ENCODE measurements around the gene FADS2. TPM values are rescaled to one million over a fixed set of nuclear protein-coding genes. Genes with fewer than 3 reads are reported as not detected.

The FADS2 gene
- total and polyA plus RNA-seq, 9 of the 15 experiments (the other 6 are each of a cell fraction or from before 2014, with no cell fraction given): 2.9 to 42.8 (median 16.2) TPM

GRCh38 chr11:61815790-61816735 lies 12.0 kb upstream of the FADS2 start (continued):
- no peak for TF ChIP-seq ZNF695 (CRISPR knock-in tag; IDR thresholded peaks at IDR 0.05)
- TF ChIP-seq, protein P1, sequence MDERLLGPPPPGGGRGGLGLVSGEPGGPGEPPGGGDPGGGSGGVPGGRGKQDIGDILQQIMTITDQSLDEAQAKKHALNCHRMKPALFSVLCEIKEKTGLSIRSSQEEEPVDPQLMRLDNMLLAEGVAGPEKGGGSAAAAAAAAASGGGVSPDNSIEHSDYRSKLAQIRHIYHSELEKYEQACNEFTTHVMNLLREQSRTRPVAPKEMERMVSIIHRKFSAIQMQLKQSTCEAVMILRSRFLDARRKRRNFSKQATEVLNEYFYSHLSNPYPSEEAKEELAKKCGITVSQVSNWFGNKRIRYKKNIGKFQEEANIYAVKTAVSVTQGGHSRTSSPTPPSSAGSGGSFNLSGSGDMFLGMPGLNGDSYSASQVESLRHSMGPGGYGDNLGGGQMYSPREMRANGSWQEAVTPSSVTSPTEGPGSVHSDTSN (CRISPR knock-in tag; IDR thresholded peaks at IDR 0.05; ENCODE audit: low read depth): no peak
- TF ChIP-seq, protein P1 (tag; conservative IDR thresholded peaks at IDR 0.05; ENCODE audit: low read depth): no peak
- no peak for TF ChIP-seq ILF3 (IDR thresholded peaks at IDR 0.05; ENCODE audit: borderline replicate concordance)
- TF ChIP-seq BRCA1 (IDR thresholded peaks at IDR 0.05): no peak
- TF ChIP-seq BRCA1 (CRISPR knock-in tag; IDR thresholded peaks at IDR 0.05): no peak; the same call in 1 of the 2 replicates
- TF ChIP-seq SNIP1 (IDR thresholded peaks at IDR 0.05; ENCODE audit: low read depth): no peak
- no peak for TF ChIP-seq LARP7 (IDR thresholded peaks at IDR 0.05)
- no peak for TF ChIP-seq MED1 (CRISPR knock-in tag; IDR thresholded peaks at IDR 0.05; ENCODE audit: borderline replicate concordance)
- no peak; the same call in 1 of the 2 replicates for TF ChIP-seq ZNF644 (tag; IDR thresholded peaks at IDR 0.05; ENCODE audit: low read depth)
- no peak for TF ChIP-seq ZNF121 (CRISPR knock-in tag; conservative IDR thresholded peaks at IDR 0.05)
- TF ChIP-seq ZNF347 (CRISPR knock-in tag; IDR thresholded peaks at IDR 0.05; ENCODE audit: low read depth): no peak
- TF ChIP-seq BCOR (IDR thresholded peaks at IDR 0.05): no peak
- TF ChIP-seq, protein P2, sequence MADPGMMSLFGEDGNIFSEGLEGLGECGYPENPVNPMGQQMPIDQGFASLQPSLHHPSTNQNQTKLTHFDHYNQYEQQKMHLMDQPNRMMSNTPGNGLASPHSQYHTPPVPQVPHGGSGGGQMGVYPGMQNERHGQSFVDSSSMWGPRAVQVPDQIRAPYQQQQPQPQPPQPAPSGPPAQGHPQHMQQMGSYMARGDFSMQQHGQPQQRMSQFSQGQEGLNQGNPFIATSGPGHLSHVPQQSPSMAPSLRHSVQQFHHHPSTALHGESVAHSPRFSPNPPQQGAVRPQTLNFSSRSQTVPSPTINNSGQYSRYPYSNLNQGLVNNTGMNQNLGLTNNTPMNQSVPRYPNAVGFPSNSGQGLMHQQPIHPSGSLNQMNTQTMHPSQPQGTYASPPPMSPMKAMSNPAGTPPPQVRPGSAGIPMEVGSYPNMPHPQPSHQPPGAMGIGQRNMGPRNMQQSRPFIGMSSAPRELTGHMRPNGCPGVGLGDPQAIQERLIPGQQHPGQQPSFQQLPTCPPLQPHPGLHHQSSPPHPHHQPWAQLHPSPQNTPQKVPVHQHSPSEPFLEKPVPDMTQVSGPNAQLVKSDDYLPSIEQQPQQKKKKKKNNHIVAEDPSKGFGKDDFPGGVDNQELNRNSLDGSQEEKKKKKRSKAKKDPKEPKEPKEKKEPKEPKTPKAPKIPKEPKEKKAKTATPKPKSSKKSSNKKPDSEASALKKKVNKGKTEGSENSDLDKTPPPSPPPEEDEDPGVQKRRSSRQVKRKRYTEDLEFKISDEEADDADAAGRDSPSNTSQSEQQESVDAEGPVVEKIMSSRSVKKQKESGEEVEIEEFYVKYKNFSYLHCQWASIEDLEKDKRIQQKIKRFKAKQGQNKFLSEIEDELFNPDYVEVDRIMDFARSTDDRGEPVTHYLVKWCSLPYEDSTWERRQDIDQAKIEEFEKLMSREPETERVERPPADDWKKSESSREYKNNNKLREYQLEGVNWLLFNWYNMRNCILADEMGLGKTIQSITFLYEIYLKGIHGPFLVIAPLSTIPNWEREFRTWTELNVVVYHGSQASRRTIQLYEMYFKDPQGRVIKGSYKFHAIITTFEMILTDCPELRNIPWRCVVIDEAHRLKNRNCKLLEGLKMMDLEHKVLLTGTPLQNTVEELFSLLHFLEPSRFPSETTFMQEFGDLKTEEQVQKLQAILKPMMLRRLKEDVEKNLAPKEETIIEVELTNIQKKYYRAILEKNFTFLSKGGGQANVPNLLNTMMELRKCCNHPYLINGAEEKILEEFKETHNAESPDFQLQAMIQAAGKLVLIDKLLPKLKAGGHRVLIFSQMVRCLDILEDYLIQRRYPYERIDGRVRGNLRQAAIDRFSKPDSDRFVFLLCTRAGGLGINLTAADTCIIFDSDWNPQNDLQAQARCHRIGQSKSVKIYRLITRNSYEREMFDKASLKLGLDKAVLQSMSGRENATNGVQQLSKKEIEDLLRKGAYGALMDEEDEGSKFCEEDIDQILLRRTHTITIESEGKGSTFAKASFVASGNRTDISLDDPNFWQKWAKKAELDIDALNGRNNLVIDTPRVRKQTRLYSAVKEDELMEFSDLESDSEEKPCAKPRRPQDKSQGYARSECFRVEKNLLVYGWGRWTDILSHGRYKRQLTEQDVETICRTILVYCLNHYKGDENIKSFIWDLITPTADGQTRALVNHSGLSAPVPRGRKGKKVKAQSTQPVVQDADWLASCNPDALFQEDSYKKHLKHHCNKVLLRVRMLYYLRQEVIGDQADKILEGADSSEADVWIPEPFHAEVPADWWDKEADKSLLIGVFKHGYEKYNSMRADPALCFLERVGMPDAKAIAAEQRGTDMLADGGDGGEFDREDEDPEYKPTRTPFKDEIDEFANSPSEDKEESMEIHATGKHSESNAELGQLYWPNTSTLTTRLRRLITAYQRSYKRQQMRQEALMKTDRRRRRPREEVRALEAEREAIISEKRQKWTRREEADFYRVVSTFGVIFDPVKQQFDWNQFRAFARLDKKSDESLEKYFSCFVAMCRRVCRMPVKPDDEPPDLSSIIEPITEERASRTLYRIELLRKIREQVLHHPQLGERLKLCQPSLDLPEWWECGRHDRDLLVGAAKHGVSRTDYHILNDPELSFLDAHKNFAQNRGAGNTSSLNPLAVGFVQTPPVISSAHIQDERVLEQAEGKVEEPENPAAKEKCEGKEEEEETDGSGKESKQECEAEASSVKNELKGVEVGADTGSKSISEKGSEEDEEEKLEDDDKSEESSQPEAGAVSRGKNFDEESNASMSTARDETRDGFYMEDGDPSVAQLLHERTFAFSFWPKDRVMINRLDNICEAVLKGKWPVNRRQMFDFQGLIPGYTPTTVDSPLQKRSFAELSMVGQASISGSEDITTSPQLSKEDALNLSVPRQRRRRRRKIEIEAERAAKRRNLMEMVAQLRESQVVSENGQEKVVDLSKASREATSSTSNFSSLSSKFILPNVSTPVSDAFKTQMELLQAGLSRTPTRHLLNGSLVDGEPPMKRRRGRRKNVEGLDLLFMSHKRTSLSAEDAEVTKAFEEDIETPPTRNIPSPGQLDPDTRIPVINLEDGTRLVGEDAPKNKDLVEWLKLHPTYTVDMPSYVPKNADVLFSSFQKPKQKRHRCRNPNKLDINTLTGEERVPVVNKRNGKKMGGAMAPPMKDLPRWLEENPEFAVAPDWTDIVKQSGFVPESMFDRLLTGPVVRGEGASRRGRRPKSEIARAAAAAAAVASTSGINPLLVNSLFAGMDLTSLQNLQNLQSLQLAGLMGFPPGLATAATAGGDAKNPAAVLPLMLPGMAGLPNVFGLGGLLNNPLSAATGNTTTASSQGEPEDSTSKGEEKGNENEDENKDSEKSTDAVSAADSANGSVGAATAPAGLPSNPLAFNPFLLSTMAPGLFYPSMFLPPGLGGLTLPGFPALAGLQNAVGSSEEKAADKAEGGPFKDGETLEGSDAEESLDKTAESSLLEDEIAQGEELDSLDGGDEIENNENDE (IDR thresholded peaks at IDR 0.05; ENCODE audit: low read depth, low read length): peak; percentile 30
